ENCODE results near the gene NTNG1.
"Not testable (repeated sequence)": the region's sequence is repeated elsewhere in the genome, so short reads cannot be mapped to it uniquely, and the experiment has no call there.

GRCh38 chr1:107093395-107093794 is 47.4 kb upstream of the NTNG1 start:
- TF ChIP-seq, protein P1, sequence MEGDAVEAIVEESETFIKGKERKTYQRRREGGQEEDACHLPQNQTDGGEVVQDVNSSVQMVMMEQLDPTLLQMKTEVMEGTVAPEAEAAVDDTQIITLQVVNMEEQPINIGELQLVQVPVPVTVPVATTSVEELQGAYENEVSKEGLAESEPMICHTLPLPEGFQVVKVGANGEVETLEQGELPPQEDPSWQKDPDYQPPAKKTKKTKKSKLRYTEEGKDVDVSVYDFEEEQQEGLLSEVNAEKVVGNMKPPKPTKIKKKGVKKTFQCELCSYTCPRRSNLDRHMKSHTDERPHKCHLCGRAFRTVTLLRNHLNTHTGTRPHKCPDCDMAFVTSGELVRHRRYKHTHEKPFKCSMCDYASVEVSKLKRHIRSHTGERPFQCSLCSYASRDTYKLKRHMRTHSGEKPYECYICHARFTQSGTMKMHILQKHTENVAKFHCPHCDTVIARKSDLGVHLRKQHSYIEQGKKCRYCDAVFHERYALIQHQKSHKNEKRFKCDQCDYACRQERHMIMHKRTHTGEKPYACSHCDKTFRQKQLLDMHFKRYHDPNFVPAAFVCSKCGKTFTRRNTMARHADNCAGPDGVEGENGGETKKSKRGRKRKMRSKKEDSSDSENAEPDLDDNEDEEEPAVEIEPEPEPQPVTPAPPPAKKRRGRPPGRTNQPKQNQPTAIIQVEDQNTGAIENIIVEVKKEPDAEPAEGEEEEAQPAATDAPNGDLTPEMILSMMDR (IDR thresholded peaks at IDR 0.05), result not testable (repeated sequence)
- not testable (repeated sequence) for TF ChIP-seq POLR2A, POLR2AphosphoS5, EP300 (IDR thresholded peaks at IDR 0.05)
